ENCODE measurements around the gene EIF4H. TPM values are rescaled to one million over a fixed set of nuclear protein-coding genes. Genes with fewer than 3 reads are reported as not detected.
"Not testable (repeated sequence)": the region's sequence is repeated elsewhere in the genome, so short reads cannot be mapped to it uniquely, and the experiment has no call there.

Gene EIF4H
- total and polyA plus RNA-seq, 2 donors, result 199 to 292 TPM

- 87% methylated on average over 9 of the region's 9 CpGs for WGBS
- Histone ChIP-seq H3K4me1 (ENCODE audit: insufficient read depth) (no peaks in the 10 kb centered on the region), H3K36me3 (ENCODE audit: insufficient read depth) (no peaks in the 10 kb centered on the region), H3K27ac (ENCODE audit: low read depth) (no peak overlapping the region), H3K4me3 (ENCODE audit: low read depth, low read length) (no peak overlapping the region)
- DNase-seq (ENCODE audit: extremely low spot score), result no peak
Measured at GRCh38 chr7:74155810-74156395, 18.3 kb upstream of the EIF4H start.

DNA sequence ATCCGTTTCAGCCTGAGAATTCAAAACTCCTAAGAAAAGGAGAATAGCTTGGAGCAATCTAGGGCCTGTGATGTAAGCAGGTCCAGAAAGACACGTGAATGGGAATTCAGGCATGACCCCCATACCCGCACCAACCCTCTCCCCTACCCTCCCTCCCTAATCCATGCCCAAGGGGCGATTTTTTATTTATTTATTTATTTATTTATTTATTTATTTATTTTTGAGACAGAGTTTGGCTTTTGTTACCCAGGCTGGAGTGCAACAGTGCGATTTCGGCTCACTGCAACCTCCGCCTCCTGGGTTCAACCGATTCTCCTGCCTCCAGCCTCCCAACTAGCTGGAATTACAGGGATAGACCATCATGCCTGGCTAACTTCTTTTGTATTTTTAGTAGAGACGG, 16.6 kb upstream of the EIF4H start:
- WGBS, result 93% methylated on average over 9 of the region's 9 CpGs
- no peak overlapping the region for H3K27ac ChIP-seq (ENCODE audit: low read depth)
- H3K36me3 ChIP-seq (ENCODE audit: insufficient read depth), result no peaks in the 10 kb centered on the region
- no peaks in the 10 kb centered on the region for H3K4me1 ChIP-seq (ENCODE audit: insufficient read depth)
- no peak for DNase-seq (ENCODE audit: extremely low spot score)
- no peak overlapping the region for H3K4me3 ChIP-seq (ENCODE audit: low read depth, low read length)

DNA sequence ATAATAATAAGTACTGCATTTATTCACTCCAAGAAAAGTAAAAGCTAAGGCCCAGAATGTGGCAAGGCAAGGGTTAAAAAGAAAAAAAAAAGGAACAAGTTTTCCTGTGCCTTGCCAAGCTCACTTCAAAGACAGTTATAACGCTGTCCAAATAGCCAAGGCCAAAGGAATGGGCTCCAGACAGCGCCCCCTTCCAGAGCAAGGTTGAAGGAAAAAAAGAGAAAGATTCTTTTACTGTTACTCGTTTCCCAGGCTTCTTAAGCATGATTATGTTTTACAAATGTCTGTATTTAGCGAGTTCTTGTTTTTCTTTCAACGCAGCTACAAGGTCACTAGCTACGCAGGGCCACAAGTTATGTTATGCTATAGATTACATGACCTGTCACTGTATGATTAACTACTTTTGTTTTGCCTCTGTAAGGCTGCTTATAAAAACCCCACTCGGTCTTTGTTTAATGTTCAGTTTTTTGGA, 9.1 kb upstream of the EIF4H start:
- Histone ChIP-seq H3K4me1 (ENCODE audit: insufficient read depth) (no peaks in the 10 kb centered on the region), H3K27ac (ENCODE audit: low read depth) (no peak overlapping the region), H3K36me3 (ENCODE audit: insufficient read depth) (no peaks in the 10 kb centered on the region), H3K4me3 (ENCODE audit: low read depth, low read length) (no peak overlapping the region)
- 24% methylated on average over 7 of the region's 7 CpGs for WGBS
- no peak for DNase-seq (ENCODE audit: extremely low spot score)

DNA sequence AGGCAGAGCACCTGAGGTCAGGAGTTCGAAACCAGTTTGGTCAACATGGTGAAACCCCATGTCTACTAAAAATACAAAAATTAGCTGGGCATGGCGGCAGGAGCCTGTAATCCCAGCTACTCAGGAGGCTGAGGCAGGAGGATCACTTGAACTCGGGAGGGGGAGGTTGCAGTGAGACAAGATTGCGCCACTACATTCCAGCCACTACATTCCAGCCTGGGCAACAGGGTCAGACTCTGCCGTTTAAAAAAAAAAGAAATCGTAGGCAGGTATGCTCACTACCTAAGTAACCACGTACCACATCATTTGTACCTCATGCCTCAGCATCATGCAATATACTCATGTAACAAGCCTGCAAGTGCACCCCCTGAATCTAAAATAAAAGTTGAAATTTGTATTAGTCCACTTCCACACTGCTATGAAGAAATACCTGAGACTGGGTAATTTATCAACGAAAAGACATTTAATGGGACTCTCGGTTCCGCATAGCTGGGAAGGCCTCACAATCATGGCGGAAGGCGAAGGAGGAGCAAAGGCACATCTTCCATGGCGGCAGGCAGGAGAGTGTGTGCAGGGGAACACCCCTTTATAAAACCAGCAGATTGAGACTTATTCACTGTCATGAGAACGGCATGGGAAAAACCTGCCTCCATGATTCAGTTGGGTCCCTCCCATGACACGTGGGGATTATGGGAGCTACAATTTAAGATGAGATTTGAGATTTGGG, 8.1 kb upstream of the EIF4H start:
- 97% methylated on average over 15 of the region's 15 CpGs for WGBS
- H3K4me1 ChIP-seq (ENCODE audit: insufficient read depth), result no peaks in the 10 kb centered on the region
- H3K36me3 ChIP-seq (ENCODE audit: insufficient read depth), result no peaks in the 10 kb centered on the region
- H3K27ac ChIP-seq (ENCODE audit: low read depth), result no peak overlapping the region
- no peak for DNase-seq (ENCODE audit: extremely low spot score)
- no peak overlapping the region for H3K4me3 ChIP-seq (ENCODE audit: low read depth, low read length)

- WGBS, result 87% methylated on average over 6 of the region's 6 CpGs
- H3K36me3 ChIP-seq (ENCODE audit: insufficient read depth); DNase-seq (ENCODE audit: extremely low spot score); H3K4me3 ChIP-seq (ENCODE audit: low read depth, low read length); H3K27ac ChIP-seq (ENCODE audit: low read depth); H3K4me1 ChIP-seq (ENCODE audit: insufficient read depth): not testable (repeated sequence)
Measured at GRCh38 chr7:74167324-74167723, 6.8 kb upstream of the EIF4H start.

GRCh38 chr7:74173074-74173473, 1.1 kb upstream of the EIF4H start:
- Histone ChIP-seq H3K4me1 (ENCODE audit: insufficient read depth) (no peaks in the 10 kb centered on the region), H3K27ac (ENCODE audit: low read depth) (no peak overlapping the region), H3K4me3 (ENCODE audit: low read depth, low read length) (no peak overlapping the region), H3K36me3 (ENCODE audit: insufficient read depth) (no peaks in the 10 kb centered on the region)
- WGBS, result 63% methylated on average over 14 of the region's 14 CpGs
- no peak for DNase-seq (ENCODE audit: extremely low spot score)

- peaks cover under 1% of the 10 kb centered on the region for H3K4me1 ChIP-seq (ENCODE audit: insufficient read depth)
Measured at GRCh38 chr7:74173491-74173865, 678 bp upstream of the EIF4H start.

DNA sequence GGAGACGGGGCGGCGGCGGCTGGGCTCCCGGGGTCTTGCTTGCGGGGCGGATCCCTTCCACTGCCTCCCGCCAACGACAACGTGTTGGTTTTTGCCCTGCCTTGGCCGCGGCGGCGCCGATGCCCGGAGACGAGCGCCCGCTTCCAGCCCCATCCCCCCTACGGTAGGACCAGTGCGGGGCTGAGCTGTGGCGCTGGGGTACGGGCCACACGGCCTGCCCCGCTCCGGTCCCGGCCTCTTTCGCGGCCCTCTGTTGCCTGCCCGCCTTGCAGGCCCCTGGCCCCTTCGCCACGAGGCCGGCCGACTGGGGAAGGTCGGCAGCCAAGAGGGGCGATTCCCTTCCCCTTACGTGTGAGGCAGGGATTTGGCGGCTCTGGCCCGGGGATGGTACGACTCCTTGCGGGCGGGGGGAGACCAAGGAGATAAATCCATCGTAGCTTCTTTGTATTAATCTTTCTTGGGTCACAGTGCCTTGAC, 488 bp downstream of the EIF4H start:
- Histone ChIP-seq H3K4me3 (ENCODE audit: low read depth, low read length) (peak overlapping the region; percentile 95), H3K36me3 (ENCODE audit: insufficient read depth) (no peaks in the 10 kb centered on the region), H3K27ac (ENCODE audit: low read depth) (peak overlapping the region; percentile 98), H3K4me1 (ENCODE audit: insufficient read depth) (peaks cover 2% of the 10 kb centered on the region)
- DNase-seq (ENCODE audit: extremely low spot score), result no peak
- WGBS, result under 1% methylated on average over 43 of the region's 43 CpGs

More at GRCh38 chr7:74173491-74173865, 678 bp upstream of the EIF4H start:
- H3K36me3 ChIP-seq (ENCODE audit: insufficient read depth), result no peaks in the 10 kb centered on the region
- H3K4me3 ChIP-seq (ENCODE audit: low read depth, low read length), result peak overlapping the region; percentile 95
- peak overlapping the region; percentile 76 for H3K27ac ChIP-seq (ENCODE audit: low read depth)
- no peak for DNase-seq (ENCODE audit: extremely low spot score)
- WGBS, result 6% methylated on average over 11 of the region's 11 CpGs

- no peak for DNase-seq (ENCODE audit: extremely low spot score)
- WGBS, result 9% methylated on average over 6 of the region's 6 CpGs
- Histone ChIP-seq H3K36me3 (ENCODE audit: insufficient read depth) (no peaks in the 10 kb centered on the region), H3K27ac (ENCODE audit: low read depth) (no peak overlapping the region), H3K4me3 (ENCODE audit: low read depth, low read length) (peak overlapping the region; percentile 95), H3K4me1 (ENCODE audit: insufficient read depth) (peaks cover 2% of the 10 kb centered on the region)
Measured at GRCh38 chr7:74175340-74175739, 1.2 kb downstream of the EIF4H start.

- DNase-seq (ENCODE audit: extremely low spot score), result no peak
- WGBS, result 51% methylated on average over 3 of the region's 3 CpGs
- Histone ChIP-seq H3K36me3 (ENCODE audit: insufficient read depth) (no peaks in the 10 kb centered on the region), H3K4me3 (ENCODE audit: low read depth, low read length) (no peak overlapping the region), H3K4me1 (ENCODE audit: insufficient read depth) (peaks cover 2% of the 10 kb centered on the region), H3K27ac (ENCODE audit: low read depth) (no peak overlapping the region)
Measured at GRCh38 chr7:74176555-74176954, 2.4 kb downstream of the EIF4H start.

- H3K4me3 ChIP-seq (ENCODE audit: low read depth, low read length), result no peak overlapping the region
- peaks cover 2% of the 10 kb centered on the region for H3K4me1 ChIP-seq (ENCODE audit: insufficient read depth)
- DNase-seq (ENCODE audit: extremely low spot score), result no peak
- H3K36me3 ChIP-seq (ENCODE audit: insufficient read depth), result no peaks in the 10 kb centered on the region
- no peak overlapping the region for H3K27ac ChIP-seq (ENCODE audit: low read depth)
- WGBS, result 26% methylated on average over 9 of the region's 9 CpGs
Measured at GRCh38 chr7:74178632-74179031, 4.5 kb downstream of the EIF4H start.

DNA sequence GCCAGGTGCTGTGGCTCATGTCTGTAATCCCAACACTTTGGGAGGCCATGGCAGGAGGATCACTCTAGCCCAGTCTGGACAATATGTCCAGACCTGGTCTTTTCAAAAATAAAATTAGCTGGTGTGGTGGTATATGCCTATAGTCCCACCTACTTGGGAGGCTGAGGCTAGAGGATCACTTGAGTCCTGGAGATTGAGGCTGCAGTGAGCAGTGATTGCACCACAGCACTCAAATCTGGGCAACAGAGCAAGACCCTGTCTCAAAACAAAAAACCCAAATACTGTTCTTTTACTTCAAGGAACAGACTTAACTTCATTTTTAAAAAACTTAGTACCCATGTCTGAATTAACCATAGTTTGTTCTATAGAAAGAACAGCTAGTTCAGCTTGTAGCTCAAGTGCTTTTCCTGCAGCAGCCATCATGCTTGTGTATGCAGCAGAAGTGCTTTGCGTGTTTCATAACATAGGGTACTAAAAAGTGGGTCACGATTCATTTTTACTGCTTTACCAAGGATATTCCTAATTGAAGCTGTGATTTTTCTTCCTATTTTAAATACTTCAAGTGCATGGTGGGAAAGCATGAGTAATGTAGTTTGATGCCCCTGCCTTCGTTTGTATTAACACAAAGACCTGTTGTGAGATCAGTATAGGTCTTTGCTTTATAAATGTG, 5.9 kb downstream of the EIF4H start:
- no peak overlapping the region for H3K27ac ChIP-seq (ENCODE audit: low read depth)
- H3K36me3 ChIP-seq (ENCODE audit: insufficient read depth), result no peaks in the 10 kb centered on the region
- DNase-seq (ENCODE audit: extremely low spot score), result no peak
- peaks cover 2% of the 10 kb centered on the region for H3K4me1 ChIP-seq (ENCODE audit: insufficient read depth)
- WGBS, result 65% methylated on average over 3 of the region's 3 CpGs
- H3K4me3 ChIP-seq (ENCODE audit: low read depth, low read length), result no peak overlapping the region

- Histone ChIP-seq H3K27ac (ENCODE audit: low read depth) (no peak overlapping the region), H3K36me3 (ENCODE audit: insufficient read depth) (no peaks in the 10 kb centered on the region), H3K4me3 (ENCODE audit: low read depth, low read length) (no peak overlapping the region), H3K4me1 (ENCODE audit: insufficient read depth) (peaks cover 2% of the 10 kb centered on the region)
- 71% methylated on average over 1 of the region's 1 CpG for WGBS
- no peak for DNase-seq (ENCODE audit: extremely low spot score)
Measured at GRCh38 chr7:74180866-74181265, 6.7 kb downstream of the EIF4H start.

- H3K4me1 ChIP-seq (ENCODE audit: insufficient read depth), result peaks cover 4% of the 10 kb centered on the region
- H3K4me3 ChIP-seq (ENCODE audit: low read depth, low read length), result no peak overlapping the region
- no peak overlapping the region for H3K27ac ChIP-seq (ENCODE audit: low read depth)
- no peaks in the 10 kb centered on the region for H3K36me3 ChIP-seq (ENCODE audit: insufficient read depth)
- no peak for DNase-seq (ENCODE audit: extremely low spot score)
- 67% methylated on average over 5 of the region's 5 CpGs for WGBS
Measured at GRCh38 chr7:74181821-74182220, 7.7 kb downstream of the EIF4H start.

Data from urinary bladder (tissue), 4 donors.